ENCODE measurements around the gene TMEM91.

GRCh38 chr19:41357746-41358145 is 18.6 kb upstream of the TMEM91 start:
- TF ChIP-seq CTCF (IDR thresholded peaks at IDR 0.05; ENCODE audit: insufficient read depth, low read length, poor library complexity, severe bottlenecking) (no peak), EZH2phosphoT487 (conservative IDR thresholded peaks at IDR 0.05; ENCODE audit: low read length) (no peak)

Measured in SU-DHL-6 (cell line).